ENCODE data around the gene SLC6A11. TPM values are rescaled to one million over a fixed set of nuclear protein-coding genes. Genes with fewer than 3 reads are reported as not detected.

Gene SLC6A11
- total RNA-seq, 2 experiments from 2014 or later = not detected

DNA sequence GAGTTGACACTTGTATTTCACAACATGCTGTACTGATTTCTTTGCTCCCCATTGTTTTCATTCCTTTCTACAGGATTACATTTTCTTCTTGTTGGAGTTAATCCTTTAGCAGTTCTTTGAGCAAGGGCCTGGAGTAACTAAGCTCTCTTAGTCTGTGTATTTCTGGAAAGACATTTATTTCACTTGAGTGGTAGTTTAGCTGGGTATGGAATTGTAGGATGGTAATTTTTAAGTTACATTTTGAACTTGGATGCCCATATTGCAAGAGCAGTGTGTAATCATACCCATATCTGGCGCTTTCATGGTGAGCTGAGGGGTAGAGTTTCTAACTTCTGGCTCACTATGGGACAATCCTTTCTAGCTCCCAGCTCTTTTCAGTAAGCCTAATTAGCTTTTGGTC, 74.6 kb downstream of the SLC6A11 start:
- DNase-seq = no peak
- H3K36me3 Mint-ChIP-seq (ENCODE audit: low read depth) = no peaks in the 10 kb centered on the region
- peaks cover 1% of the 10 kb centered on the region for H3K4me1 Mint-ChIP-seq
- peaks cover 7% of the 10 kb centered on the region for H3K9me3 Mint-ChIP-seq
- CTCF ChIA-PET = no interaction called here
- peaks cover 9% of the 10 kb centered on the region for H3K27me3 Mint-ChIP-seq
- H3K27ac Mint-ChIP-seq = no peak overlapping the region
- no peak overlapping the region for H3K4me3 Mint-ChIP-seq
- POLR2A ChIA-PET = no interaction called here

- POLR2A ChIA-PET = no interaction called here
- Mint-ChIP-seq H3K27me3 (peaks cover 6% of the 10 kb centered on the region), H3K9me3 (peaks cover 10% of the 10 kb centered on the region), H3K36me3 (ENCODE audit: low read depth) (no peaks in the 10 kb centered on the region), H3K27ac (no peak overlapping the region), H3K4me1 (peaks cover 1% of the 10 kb centered on the region), H3K4me3 (no peak overlapping the region)
- no peak for DNase-seq
- CTCF ChIA-PET = no interaction called here
Observed at GRCh38 chr3:10892622-10893021, 76.6 kb downstream of the SLC6A11 start.

DNA sequence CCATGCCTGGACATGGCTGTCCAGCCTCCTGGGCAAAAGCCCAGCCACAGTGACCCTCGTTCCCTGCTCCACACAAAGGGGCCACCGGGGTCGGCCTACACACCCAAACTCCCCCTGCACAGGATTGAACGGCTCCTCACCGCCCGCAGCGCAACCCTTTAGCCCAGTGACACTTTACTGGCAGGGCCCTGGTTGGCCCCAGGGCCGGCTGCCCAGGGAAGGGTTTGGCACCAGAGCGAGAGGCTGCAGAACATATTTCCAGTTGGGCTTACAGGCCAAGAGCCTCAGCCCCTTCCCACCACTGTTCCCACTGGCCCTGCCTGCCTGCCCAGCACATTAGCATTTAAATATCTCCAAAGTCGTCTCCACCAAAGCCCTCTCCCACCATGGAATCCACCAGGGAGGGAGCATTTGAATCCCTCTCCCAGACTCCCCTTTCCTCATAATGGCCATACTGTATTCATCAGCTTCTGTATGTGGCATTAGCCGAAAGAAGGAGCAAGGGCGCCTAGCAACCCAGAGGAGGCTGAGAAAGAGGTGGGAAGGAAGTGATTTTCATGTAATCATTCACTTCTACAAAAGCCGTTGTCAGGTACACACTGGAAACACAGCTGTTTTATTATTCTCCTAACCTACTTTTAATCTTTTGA, 85.4 kb downstream of the SLC6A11 start:
- no peaks in the 10 kb centered on the region for H3K27me3 Mint-ChIP-seq

DNA sequence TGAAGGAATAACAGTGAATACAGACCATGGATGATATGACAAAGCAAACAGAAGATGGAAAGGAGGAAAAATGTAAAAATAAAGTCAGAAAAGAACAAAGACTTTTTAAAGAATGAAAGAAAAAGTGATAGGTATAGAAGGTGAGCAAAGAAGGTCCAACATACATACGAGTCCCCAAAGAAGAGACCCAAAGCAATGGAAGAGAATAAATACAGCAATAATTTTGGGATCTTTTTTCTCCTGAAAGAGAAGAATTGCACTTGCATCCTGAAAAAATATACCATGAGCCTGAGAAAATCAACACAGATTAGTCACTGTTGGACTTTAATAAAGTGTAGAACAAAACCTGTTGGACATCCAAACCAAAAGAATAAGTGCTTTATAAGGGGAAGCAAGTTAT, 91.2 kb downstream of the SLC6A11 start:
- Mint-ChIP-seq H3K27ac (no peak overlapping the region), H3K4me1 (no peaks in the 10 kb centered on the region), H3K4me3 (no peak overlapping the region), H3K27me3 (no peaks in the 10 kb centered on the region), H3K9me3 (peaks cover 33% of the 10 kb centered on the region), H3K36me3 (ENCODE audit: low read depth) (peaks cover 3% of the 10 kb centered on the region)
- ChIA-PET POLR2A (no interaction called here), CTCF (no interaction called here)
- DNase-seq = no peak

More for the DNA sequence above, 85.4 kb downstream of the SLC6A11 start:
- Mint-ChIP-seq H3K9me3 (peaks cover 18% of the 10 kb centered on the region), H3K4me3 (no peak overlapping the region), H3K36me3 (ENCODE audit: low read depth) (no peaks in the 10 kb centered on the region), H3K27ac (no peak overlapping the region), H3K4me1 (no peaks in the 10 kb centered on the region)
- CTCF ChIA-PET = no interaction called here
- no peak for DNase-seq
- POLR2A ChIA-PET = no interaction called here

GRCh38 chr3:10910367-10910766, 94.3 kb downstream of the SLC6A11 start:
- no peaks in the 10 kb centered on the region for H3K27me3 Mint-ChIP-seq
- POLR2A ChIA-PET = no interaction called here
- no peak overlapping the region for H3K4me3 Mint-ChIP-seq
- H3K36me3 Mint-ChIP-seq (ENCODE audit: low read depth) = peaks cover 3% of the 10 kb centered on the region
- H3K4me1 Mint-ChIP-seq = no peaks in the 10 kb centered on the region
- no peak for DNase-seq
- CTCF ChIA-PET = interaction anchor here (0.6 kb wide), 1 partner anchor 565 kb away, joined by 5 read pairs; no protein-coding TSS in a partner anchor
- no peak overlapping the region for H3K27ac Mint-ChIP-seq
- H3K9me3 Mint-ChIP-seq = peaks cover 31% of the 10 kb centered on the region

GRCh38 chr3:10911350-10912002, 95.4 kb downstream of the SLC6A11 start:
- Mint-ChIP-seq H3K27me3 (no peaks in the 10 kb centered on the region), H3K9me3 (peaks cover 23% of the 10 kb centered on the region), H3K36me3 (ENCODE audit: low read depth) (peaks cover 3% of the 10 kb centered on the region), H3K27ac (no peak overlapping the region), H3K4me3 (no peak overlapping the region), H3K4me1 (no peaks in the 10 kb centered on the region)
- CTCF ChIA-PET = no interaction called here
- POLR2A ChIA-PET = no interaction called here
- DNase-seq = no peak

- Mint-ChIP-seq H3K4me1 (no peaks in the 10 kb centered on the region), H3K36me3 (ENCODE audit: low read depth) (no peaks in the 10 kb centered on the region), H3K27ac (no peak overlapping the region), H3K4me3 (no peak overlapping the region), H3K27me3 (no peaks in the 10 kb centered on the region), H3K9me3 (peaks cover 10% of the 10 kb centered on the region)
- ChIA-PET CTCF (no interaction called here), POLR2A (interaction anchor here (0.6 kb wide), 1 partner anchor 1714 kb away, joined by 4 read pairs; no protein-coding TSS in a partner anchor)
- no peak for DNase-seq
Observed at GRCh38 chr3:10912786-10913185, 96.8 kb downstream of the SLC6A11 start.

DNA sequence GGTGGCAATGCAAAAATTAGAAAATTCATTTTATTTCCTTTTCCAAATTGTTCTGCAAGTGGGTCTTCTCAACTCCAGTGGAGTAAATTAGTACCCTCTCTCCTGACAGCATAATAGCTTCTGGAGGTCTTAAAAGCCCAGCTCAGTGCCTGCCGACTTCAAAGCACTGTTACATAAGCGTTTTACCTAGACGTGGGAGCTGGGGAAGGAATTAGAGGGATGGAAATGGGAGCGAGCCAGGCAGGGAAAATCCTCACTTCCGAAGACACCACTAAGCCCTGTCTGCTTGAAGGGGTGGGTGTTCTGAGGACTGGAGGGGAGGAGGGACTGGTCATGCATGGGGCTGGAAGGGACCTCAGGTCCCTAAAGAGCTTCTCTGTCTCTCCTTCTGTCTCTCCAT, 99.3 kb downstream of the SLC6A11 start:
- H3K9me3 Mint-ChIP-seq = no peaks in the 10 kb centered on the region
- H3K4me1 Mint-ChIP-seq = no peaks in the 10 kb centered on the region
- no peak overlapping the region for H3K4me3 Mint-ChIP-seq
- ChIA-PET CTCF (no interaction called here), POLR2A (no interaction called here)
- H3K36me3 Mint-ChIP-seq (ENCODE audit: low read depth) = no peaks in the 10 kb centered on the region
- DNase-seq = no peak
- no peaks in the 10 kb centered on the region for H3K27me3 Mint-ChIP-seq
- H3K27ac Mint-ChIP-seq = no peak overlapping the region

- POLR2A ChIA-PET = no interaction called here
- H3K27me3 Mint-ChIP-seq = peaks cover 3% of the 10 kb centered on the region
- no peak for DNase-seq
- no peaks in the 10 kb centered on the region for H3K36me3 Mint-ChIP-seq (ENCODE audit: low read depth)
- H3K4me1 Mint-ChIP-seq = no peaks in the 10 kb centered on the region
- no peaks in the 10 kb centered on the region for H3K9me3 Mint-ChIP-seq
- CTCF ChIA-PET = no interaction called here
- H3K4me3 Mint-ChIP-seq = no peak overlapping the region
- no peak overlapping the region for H3K27ac Mint-ChIP-seq
Observed at GRCh38 chr3:10917176-10917575, 101.1 kb downstream of the SLC6A11 start.

- CTCF ChIA-PET = no interaction called here
- POLR2A ChIA-PET = no interaction called here
- no peaks in the 10 kb centered on the region for H3K36me3 Mint-ChIP-seq (ENCODE audit: low read depth)
- no peaks in the 10 kb centered on the region for H3K9me3 Mint-ChIP-seq
- no peak overlapping the region for H3K4me3 Mint-ChIP-seq
- no peak overlapping the region for H3K27ac Mint-ChIP-seq
- no peaks in the 10 kb centered on the region for H3K4me1 Mint-ChIP-seq
- peaks cover 7% of the 10 kb centered on the region for H3K27me3 Mint-ChIP-seq
- no peak for DNase-seq
Observed at GRCh38 chr3:10918011-10918410, 102.0 kb downstream of the SLC6A11 start.

GRCh38 chr3:10919636-10920035, 103.6 kb downstream of the SLC6A11 start:
- no peak overlapping the region for H3K4me3 Mint-ChIP-seq
- CTCF ChIA-PET = no interaction called here
- no peaks in the 10 kb centered on the region for H3K9me3 Mint-ChIP-seq

DNA sequence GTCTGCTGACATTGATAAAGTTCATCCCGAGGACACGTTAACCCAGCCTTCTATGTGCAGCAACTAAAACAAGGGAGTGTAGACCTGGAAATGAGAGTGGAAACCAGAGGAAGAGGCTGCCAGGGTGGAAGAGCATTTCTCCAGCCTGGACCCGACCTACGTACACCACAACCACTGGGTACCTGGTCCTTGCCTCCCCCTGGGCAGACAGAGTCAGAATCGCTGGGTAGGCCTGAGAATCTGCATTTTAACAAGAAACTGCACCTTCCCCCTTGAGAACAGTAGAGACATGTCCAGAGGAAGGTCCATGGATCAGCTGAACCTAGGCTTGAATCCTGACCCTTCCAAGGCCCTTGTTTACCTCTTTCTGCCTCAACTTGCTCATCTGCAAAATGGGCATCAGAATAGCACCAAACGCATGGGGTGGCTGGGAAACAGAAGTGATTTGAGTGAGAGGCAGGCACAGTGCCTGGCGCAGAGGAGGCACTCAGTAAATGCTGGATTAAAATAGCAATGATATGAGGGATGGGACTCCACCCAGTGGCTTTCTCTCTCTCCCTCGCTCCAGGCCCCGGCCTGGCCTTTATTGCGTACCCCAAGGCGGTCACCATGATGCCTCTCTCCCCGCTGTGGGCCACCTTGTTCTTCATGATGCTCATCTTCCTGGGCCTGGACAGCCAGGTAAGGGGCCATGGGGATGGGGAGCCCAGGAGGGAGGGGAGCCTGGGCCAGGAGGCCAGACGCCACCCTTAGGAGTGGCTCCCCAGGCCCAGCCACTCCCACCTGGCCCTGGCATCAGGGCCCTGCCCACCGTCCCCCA, 109.6 kb downstream of the SLC6A11 start:
- H3K27ac Mint-ChIP-seq = no peak overlapping the region
- DNase-seq = no peak
- peaks cover 20% of the 10 kb centered on the region for H3K27me3 Mint-ChIP-seq
- CTCF ChIA-PET = no interaction called here
- H3K36me3 Mint-ChIP-seq (ENCODE audit: low read depth) = no peaks in the 10 kb centered on the region
- no peak overlapping the region for H3K4me3 Mint-ChIP-seq
- H3K4me1 Mint-ChIP-seq = no peaks in the 10 kb centered on the region
- H3K9me3 Mint-ChIP-seq = no peaks in the 10 kb centered on the region
- POLR2A ChIA-PET = no interaction called here

More at GRCh38 chr3:10919636-10920035, 103.6 kb downstream of the SLC6A11 start:
- Mint-ChIP-seq H3K27me3 (peaks cover 18% of the 10 kb centered on the region), H3K36me3 (ENCODE audit: low read depth) (no peaks in the 10 kb centered on the region), H3K27ac (no peak overlapping the region), H3K4me1 (no peaks in the 10 kb centered on the region)
- DNase-seq = no peak
- POLR2A ChIA-PET = no interaction called here

GRCh38 chr3:10926256-10926810, 110.3 kb downstream of the SLC6A11 start:
- Mint-ChIP-seq H3K36me3 (ENCODE audit: low read depth) (no peaks in the 10 kb centered on the region), H3K9me3 (no peaks in the 10 kb centered on the region), H3K4me1 (no peaks in the 10 kb centered on the region), H3K27me3 (peaks cover 18% of the 10 kb centered on the region), H3K4me3 (no peak overlapping the region), H3K27ac (no peak overlapping the region)
- CTCF ChIA-PET = no interaction called here
- DNase-seq = no peak
- POLR2A ChIA-PET = no interaction called here

Data from activated CD4-positive, alpha-beta T cell treated with anti-CD3 and anti-CD28 coated beads, Interleukin-2, amount 10 ng/mL, durations not matched to agents 7 days and 5 days (primary cell).